Astrocyte of the spinal cord (primary cell): ENCODE results near the gene PRR5L.
A peak's percentile ranks its signal among the peaks of the same experiment; 100 is the strongest.
"Not testable (repeated sequence)": the region's sequence is repeated elsewhere in the genome, so short reads cannot be mapped to it uniquely, and the experiment has no call there.

Source experiments
- DNase-seq: peaks from one replicate; pipeline ENCODE4 v3.0.0; 2011; ENCODE audit warnings: low read depth, low spot score
- H3K4me3 ChIP-seq: 2 replicates; pipeline ENCODE4 v1.5.1; 2011; ENCODE audit warnings: low read depth, mild to moderate bottlenecking, low read length, moderate library complexity
- in situ Hi-C: cut with HindIII; loops from 2 replicates; pipeline ENCODE4 v1.10.0; 2017; ENCODE audit warnings: low sequenced_read_pairs
- TF ChIP-seq, protein P1 (sequence below): IDR thresholded peaks from 2 replicates; pipeline ENCODE4 v1.5.1; 2012; ENCODE audit warnings: low read depth, mild to moderate bottlenecking, low read length, inconsistent platforms

PRR5L gene

DNA sequence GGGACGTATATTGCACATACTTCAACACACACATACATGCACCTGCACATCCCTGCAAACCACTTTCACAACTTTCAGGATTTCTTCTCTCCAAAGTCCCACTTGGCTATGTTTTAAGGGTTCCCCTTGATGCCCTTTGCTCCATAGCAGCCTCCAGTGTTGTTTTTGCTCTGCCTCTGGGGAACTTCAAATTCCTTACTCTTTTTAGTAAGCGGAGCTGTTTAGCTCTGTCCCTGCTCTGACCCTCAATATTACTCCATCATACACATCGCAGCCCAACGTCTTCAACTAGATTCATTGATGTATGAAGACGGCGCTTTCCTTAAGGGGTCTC, 18.3 kb downstream of the PRR5L start:
- DNase-seq, result no peak
- in situ Hi-C loops, result no loop called here
- TF ChIP-seq, protein P1, sequence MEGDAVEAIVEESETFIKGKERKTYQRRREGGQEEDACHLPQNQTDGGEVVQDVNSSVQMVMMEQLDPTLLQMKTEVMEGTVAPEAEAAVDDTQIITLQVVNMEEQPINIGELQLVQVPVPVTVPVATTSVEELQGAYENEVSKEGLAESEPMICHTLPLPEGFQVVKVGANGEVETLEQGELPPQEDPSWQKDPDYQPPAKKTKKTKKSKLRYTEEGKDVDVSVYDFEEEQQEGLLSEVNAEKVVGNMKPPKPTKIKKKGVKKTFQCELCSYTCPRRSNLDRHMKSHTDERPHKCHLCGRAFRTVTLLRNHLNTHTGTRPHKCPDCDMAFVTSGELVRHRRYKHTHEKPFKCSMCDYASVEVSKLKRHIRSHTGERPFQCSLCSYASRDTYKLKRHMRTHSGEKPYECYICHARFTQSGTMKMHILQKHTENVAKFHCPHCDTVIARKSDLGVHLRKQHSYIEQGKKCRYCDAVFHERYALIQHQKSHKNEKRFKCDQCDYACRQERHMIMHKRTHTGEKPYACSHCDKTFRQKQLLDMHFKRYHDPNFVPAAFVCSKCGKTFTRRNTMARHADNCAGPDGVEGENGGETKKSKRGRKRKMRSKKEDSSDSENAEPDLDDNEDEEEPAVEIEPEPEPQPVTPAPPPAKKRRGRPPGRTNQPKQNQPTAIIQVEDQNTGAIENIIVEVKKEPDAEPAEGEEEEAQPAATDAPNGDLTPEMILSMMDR, result no peak
- no peak overlapping the region for H3K4me3 ChIP-seq

DNA sequence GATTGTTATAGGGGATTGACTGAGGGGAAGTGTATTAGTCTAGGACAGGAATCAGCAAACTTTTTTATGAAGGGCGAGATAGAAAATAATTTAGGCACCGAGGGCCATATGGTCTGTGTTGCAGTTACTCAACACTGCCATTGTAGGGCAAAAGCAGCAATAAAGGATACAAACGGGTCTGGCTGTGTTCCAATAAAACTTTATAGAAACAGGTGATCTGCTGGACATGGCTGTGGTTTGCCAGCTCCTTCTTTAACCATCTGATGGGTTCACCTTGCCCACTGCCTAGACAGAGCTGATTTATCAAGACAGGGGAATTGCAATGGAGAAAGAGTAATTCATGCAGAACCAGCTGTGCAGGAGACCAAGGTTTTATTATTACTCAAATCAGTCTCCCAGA, 20.0 kb downstream of the PRR5L start:
- no peak overlapping the region for H3K4me3 ChIP-seq
- TF ChIP-seq, protein P1, result no peak
- in situ Hi-C loops, result no loop called here
- no peak for DNase-seq

DNA sequence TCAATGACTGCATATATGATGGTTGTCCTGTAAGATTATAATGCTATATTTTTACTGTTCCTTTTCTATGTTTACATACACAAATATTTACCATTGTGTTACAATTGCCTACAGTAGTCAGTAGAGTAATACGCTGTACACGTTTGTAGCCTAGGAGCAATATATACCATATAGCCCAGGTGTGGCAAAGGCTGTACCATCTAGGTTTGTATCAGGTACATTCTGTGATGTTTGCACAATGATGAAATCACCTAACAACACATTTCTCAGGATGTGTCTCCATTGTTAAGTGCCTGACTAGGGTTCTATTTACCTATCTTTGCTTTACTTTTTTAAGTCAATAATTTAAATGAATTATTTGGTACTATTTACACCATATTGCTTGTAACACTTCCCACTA, 21.9 kb downstream of the PRR5L start:
- DNase-seq, result no peak
- in situ Hi-C loops, result no loop called here
- TF ChIP-seq, protein P1, result no peak
- H3K4me3 ChIP-seq, result no peak overlapping the region

DNA sequence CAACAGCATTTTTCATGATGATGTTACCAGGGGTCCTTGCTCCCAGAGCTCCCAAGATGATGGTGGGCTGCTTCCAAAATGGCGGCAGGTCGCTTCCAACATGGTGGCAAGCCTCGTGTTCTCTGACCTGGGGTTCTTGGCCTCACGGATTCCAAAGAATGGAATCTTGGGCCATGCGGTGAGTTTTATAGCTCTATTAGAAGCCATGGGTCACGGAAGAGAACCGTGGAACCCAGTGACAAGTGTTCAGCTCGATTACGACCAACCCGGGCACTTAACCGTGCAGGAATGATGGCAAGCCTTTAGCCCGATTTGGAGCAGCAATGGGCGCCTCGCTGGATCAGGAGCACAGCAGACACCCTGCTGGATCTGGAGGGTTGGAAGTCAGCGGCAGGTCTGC, 28.9 kb downstream of the PRR5L start:
- DNase-seq, in situ Hi-C loops, H3K4me3 ChIP-seq: not testable (repeated sequence)

DNA sequence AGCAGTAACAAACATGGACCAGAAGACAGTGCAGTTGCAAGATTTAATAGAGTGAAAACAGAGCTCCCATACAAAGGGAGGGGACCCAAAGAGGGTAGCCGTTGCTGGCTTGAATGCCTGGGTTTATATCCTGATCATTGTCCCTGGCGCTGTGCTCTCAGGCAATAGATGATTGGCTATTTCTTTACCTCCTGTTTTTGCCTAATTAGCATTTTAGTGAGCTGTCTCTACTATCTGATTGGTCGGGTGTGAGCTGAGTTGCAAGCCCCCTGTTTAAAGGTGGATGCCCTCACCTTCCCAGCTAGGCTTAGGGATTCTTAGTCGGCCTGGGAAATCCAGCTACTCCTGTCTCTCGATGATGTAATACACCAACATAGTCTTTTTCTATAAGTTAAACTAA, 29.3 kb downstream of the PRR5L start:
- DNase-seq, H3K4me3 ChIP-seq, in situ Hi-C loops: not testable (repeated sequence)

DNA sequence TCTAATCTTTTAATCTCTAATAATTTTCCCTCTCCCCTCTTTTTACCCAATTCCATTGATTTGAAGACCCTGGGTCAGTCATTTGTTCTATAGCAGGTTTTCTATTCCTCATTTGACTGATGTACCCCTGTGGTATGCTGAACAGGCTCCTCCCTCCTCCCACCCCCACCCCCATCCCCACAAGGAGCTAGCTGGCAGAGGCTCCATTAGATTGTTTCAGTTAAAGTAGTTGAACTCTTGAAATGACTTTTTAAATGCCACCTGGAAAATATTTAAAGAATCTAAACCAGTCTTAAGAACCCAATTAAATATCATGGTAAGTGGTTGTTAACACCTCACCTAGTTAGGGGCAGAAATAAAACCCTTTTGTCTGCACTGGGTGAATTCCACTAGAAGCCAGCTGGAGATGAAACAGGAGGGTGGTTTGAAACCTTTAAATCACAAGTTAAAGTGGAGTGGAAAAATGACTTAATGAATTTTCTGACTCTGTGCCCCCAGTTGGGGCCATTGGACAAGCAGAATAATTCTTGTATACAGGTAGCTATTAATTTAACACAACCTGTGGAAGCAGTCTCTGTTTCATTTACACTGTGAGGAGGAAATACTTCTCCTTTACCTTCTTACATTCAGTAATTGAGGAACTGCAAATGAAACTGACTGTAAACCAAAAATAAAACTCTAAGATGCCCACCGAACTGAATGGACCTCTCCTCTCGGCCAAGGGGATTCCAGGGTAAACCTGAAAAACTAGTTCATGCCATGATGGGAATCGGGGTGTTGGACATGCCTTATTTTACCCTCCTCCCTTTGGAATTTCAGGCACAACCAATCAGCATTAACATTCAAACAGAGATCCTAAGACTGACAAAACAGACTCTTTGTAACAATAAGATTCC, 30.7 kb downstream of the PRR5L start:
- in situ Hi-C loops, result no loop called here
- TF ChIP-seq, protein P1, result no peak
- no peak overlapping the region for H3K4me3 ChIP-seq
- no peak for DNase-seq

DNA sequence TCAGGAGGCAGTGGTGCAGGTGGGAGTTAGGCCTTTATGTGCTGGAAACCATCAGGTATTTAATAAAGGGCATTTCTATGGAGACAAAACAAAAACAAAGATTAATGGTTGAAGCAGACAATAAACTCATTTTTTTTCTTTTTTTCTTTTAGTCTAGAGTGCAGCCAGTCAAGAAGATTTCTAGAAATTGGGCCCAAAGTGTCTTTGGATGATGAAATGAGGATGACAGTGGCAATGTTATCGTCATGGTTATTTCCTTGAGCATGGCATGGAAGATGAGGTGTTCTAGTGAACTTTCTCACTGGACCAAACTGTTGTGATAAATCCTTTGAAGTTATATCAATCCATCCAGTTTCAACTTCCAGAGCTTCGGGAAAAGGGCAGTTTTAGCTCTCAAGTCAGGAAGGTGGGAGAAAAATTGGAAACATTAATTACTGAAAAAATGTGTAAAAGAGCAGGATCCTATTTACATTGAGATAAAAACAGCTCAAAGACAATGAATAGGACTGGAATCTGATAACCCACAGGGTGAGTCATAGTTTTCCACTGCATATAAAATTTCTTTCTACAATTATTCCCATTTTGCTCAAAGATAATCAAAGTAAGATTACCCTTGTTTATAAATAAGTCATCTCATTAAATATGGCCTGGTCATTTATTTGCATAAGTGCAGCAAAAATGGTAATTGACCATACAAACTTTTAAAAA, 33.0 kb downstream of the PRR5L start:
- TF ChIP-seq, protein P1, result no peak
- no peak overlapping the region for H3K4me3 ChIP-seq
- in situ Hi-C loops, result no loop called here
- peak; percentile 17 for DNase-seq
